Activated CD4-positive, alpha-beta T cell treated with anti-CD3 and anti-CD28 coated beads for 48 hours (primary cell): ENCODE measurements around the gene MPEG1.

Experiments
- DNase-seq: peaks from one replicate; pipeline ENCODE4 v3.0.0-alpha.2; 2020

The MPEG1 gene

GRCh38 chr11:59187035-59187434 is 25.7 kb downstream of the MPEG1 start:
- no peak for DNase-seq

- peak; percentile 70 for DNase-seq
Measured at GRCh38 chr11:59186130-59186594, 26.6 kb downstream of the MPEG1 start.

GRCh38 chr11:59185386-59185945 is 27.3 kb downstream of the MPEG1 start:
- DNase-seq = no peak

GRCh38 chr11:59184691-59185339 is 27.9 kb downstream of the MPEG1 start:
- DNase-seq = no peak

- DNase-seq = no peak
Measured at GRCh38 chr11:59183771-59184170, 29.0 kb downstream of the MPEG1 start.

- peak; percentile 41 for DNase-seq
Measured at GRCh38 chr11:59182457-59183151, 30.1 kb downstream of the MPEG1 start.

GRCh38 chr11:59181746-59182456 is 30.8 kb downstream of the MPEG1 start:
- DNase-seq = no peak

GRCh38 chr11:59180907-59181306 is 31.8 kb downstream of the MPEG1 start:
- DNase-seq = no peak

- no peak for DNase-seq
Measured at GRCh38 chr11:59180168-59180776, 32.5 kb downstream of the MPEG1 start.

- DNase-seq = no peak
Measured at GRCh38 chr11:59179121-59179520, 33.6 kb downstream of the MPEG1 start.

GRCh38 chr11:59178402-59178801 is 34.3 kb downstream of the MPEG1 start:
- no peak for DNase-seq

- DNase-seq = no peak
Measured at GRCh38 chr11:59176330-59176729, 36.4 kb downstream of the MPEG1 start.

- DNase-seq = no peak
Measured at GRCh38 chr11:59175091-59175501, 37.6 kb downstream of the MPEG1 start.

GRCh38 chr11:59174664-59175033 is 38.1 kb downstream of the MPEG1 start:
- peak; percentile 15 for DNase-seq

GRCh38 chr11:59173964-59174663 is 38.6 kb downstream of the MPEG1 start:
- no peak for DNase-seq

GRCh38 chr11:59173080-59173963 is 39.4 kb downstream of the MPEG1 start:
- peak; percentile 12 for DNase-seq

- DNase-seq = peak; percentile 17
Measured at GRCh38 chr11:59172345-59173079, 40.2 kb downstream of the MPEG1 start.

- peak; percentile 94 for DNase-seq
Measured at GRCh38 chr11:59171508-59172322, 41.0 kb downstream of the MPEG1 start, which contains the start of gene DTX4. TSS of gene DTX4 (plus strand) at chr11:59172132. CDS start at chr11:59172596, 464 bp downstream.

- DNase-seq = no peak
Measured at GRCh38 chr11:59164028-59164427, 48.7 kb downstream of the MPEG1 start.
